Measurements from ENCODE around the gene MBOAT1. TPM values are rescaled to one million over a fixed set of nuclear protein-coding genes. Genes with fewer than 3 reads are reported as not detected.

The MBOAT1 gene
- polyA plus RNA-seq, 3 donors: 6.8 to 59.1 (median 8.1) TPM

DNA sequence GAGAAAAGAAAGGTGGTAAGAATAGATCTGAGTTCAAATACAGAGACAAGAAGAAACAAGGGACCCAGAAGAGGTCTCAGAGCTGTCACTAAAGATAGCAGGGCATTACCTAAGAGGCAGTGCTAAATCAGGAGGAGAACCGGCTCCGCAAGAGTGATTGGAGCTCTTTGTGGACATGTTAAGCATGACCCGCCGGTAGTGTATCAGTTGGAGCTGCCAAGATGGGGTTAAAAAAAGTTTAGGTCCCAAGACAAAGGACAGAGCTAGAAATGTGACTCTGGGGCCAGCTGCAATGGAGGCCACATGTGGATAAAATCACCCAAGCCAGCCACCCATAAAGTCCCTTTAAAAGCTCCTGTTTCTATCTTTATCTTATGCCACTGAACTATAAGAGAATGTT lies 93.4 kb downstream of the MBOAT1 start:
- Histone ChIP-seq H3K4me3 (replicated peaks in 1 of 3; ENCODE audit: low read depth in 2 of 3, low read length in 3 of 3) (no peak overlapping the region), H3K27me3 (ENCODE audit: control insufficient read depth in 2 of 2, insufficient read depth in 2 of 2, low read length in 2 of 2) (no peaks in the 10 kb centered on the region), H3K9me3 (replicated peaks in 1 of 2; ENCODE audit: control insufficient read depth in 1 of 2, insufficient read depth in 1 of 2, low read length in 2 of 2) (no peaks in the 10 kb centered on the region), H2AFZ (ENCODE audit: insufficient read depth, low read depth, low read length, poor library complexity, severe bottlenecking) (no peak overlapping the region), H3K27ac (ENCODE audit: low read depth in 1 of 2, low read length in 2 of 2) (no peak overlapping the region), H3K79me2 (ENCODE audit: insufficient read depth, low read length) (no peaks in the 10 kb centered on the region), H4K20me1 (ENCODE audit: insufficient read depth, low read length) (no peaks in the 10 kb centered on the region), H3K36me3 (replicated peaks in 1 of 2; ENCODE audit: control insufficient read depth in 1 of 2, insufficient read depth in 2 of 2, low read length in 2 of 2) (peaks cover 82 to 100% of the 10 kb centered on the region in 2 donors), H3K9ac (ENCODE audit: insufficient read depth, low read length, poor library complexity, severe bottlenecking) (no peak overlapping the region), H3K4me2 (replicated peaks; ENCODE audit: extremely low read depth, low read length, poor library complexity, severe bottlenecking) (no peak overlapping the region), H3K4me1 (ENCODE audit: control insufficient read depth in 1 of 2, insufficient read depth in 2 of 2, low read length in 2 of 2) (no peaks in the 10 kb centered on the region)
- no peak for DNase-seq
- H3K9me3 Mint-ChIP-seq: no peaks in the 10 kb centered on the region
- no peaks in the 10 kb centered on the region for H3K4me1 Mint-ChIP-seq
- H3K36me3 Mint-ChIP-seq: peaks cover 79 to 93% of the 10 kb centered on the region in 2 donors
- TF ChIP-seq CTCF (IDR thresholded peaks at IDR 0.05): no peak
- peaks cover 0 to 2% (median 0%) of the 10 kb centered on the region in 3 donors for H3K27me3 Mint-ChIP-seq (ENCODE audit: low read depth in 3 of 3)
- H3K27ac Mint-ChIP-seq: no peak overlapping the region
- WGBS (ENCODE audit: insufficient coverage): 100% methylated on average over 4 of the region's 4 CpGs
- H3K4me3 Mint-ChIP-seq: no peak overlapping the region
- intact Hi-C loops (cut with micrococcal nuclease): no loop called here

DNA sequence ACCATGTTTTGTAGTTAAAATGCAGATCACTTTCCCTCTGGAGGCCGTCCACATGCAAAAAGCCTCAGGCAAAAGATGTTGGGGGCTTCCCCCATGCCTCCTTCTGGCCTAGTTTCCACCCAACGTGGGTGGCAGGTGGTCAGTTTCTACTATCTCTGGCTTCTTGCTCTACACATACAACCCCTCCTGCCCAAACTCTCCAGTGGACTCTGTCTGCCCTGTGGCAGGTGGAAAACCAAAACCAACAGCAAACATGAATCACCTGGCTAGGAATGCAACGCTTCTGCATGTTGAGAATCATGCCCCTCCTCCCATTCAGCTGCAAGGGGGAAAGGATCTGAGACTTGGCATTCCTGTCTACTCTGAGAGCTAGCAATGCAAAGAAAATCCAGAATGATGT lies 94.8 kb downstream of the MBOAT1 start:
- no peak for TF ChIP-seq CTCF (IDR thresholded peaks at IDR 0.05)
- H3K27me3 Mint-ChIP-seq (ENCODE audit: low read depth in 3 of 3): no peaks in the 10 kb centered on the region
- no peaks in the 10 kb centered on the region for H3K4me1 Mint-ChIP-seq
- no peak for DNase-seq
- peaks cover 87 to 100% of the 10 kb centered on the region in 2 donors for H3K36me3 ChIP-seq (replicated peaks in 1 of 2; ENCODE audit: control insufficient read depth in 1 of 2, insufficient read depth in 2 of 2, low read length in 2 of 2)
- H3K4me3 ChIP-seq (replicated peaks in 1 of 3; ENCODE audit: low read depth in 2 of 3, low read length in 3 of 3): no peak overlapping the region
- H3K27me3 ChIP-seq (ENCODE audit: control insufficient read depth in 2 of 2, insufficient read depth in 2 of 2, low read length in 2 of 2): no peaks in the 10 kb centered on the region
- no peak overlapping the region for H2AFZ ChIP-seq (ENCODE audit: insufficient read depth, low read depth, low read length, poor library complexity, severe bottlenecking)
- H3K79me2 ChIP-seq (ENCODE audit: insufficient read depth, low read length): no peaks in the 10 kb centered on the region
- WGBS (ENCODE audit: insufficient coverage): 94% methylated on average over 2 of the region's 3 CpGs
- H3K27ac Mint-ChIP-seq: peak overlapping the region in 3 of 7 donors; percentile 28 to 43 (median 43)
- H3K4me2 ChIP-seq (replicated peaks; ENCODE audit: extremely low read depth, low read length, poor library complexity, severe bottlenecking): no peak overlapping the region
- intact Hi-C loops (cut with micrococcal nuclease): no loop called here
- H3K9me3 Mint-ChIP-seq: no peaks in the 10 kb centered on the region
- no peak overlapping the region for H3K4me3 Mint-ChIP-seq
- no peaks in the 10 kb centered on the region for H4K20me1 ChIP-seq (ENCODE audit: insufficient read depth, low read length)
- no peaks in the 10 kb centered on the region for H3K4me1 ChIP-seq (ENCODE audit: control insufficient read depth in 1 of 2, insufficient read depth in 2 of 2, low read length in 2 of 2)
- H3K36me3 Mint-ChIP-seq: peaks cover 84 to 95% of the 10 kb centered on the region in 2 donors
- no peaks in the 10 kb centered on the region for H3K9me3 ChIP-seq (replicated peaks in 1 of 2; ENCODE audit: control insufficient read depth in 1 of 2, insufficient read depth in 1 of 2, low read length in 2 of 2)
- no peak overlapping the region for H3K27ac ChIP-seq (ENCODE audit: low read depth in 1 of 2, low read length in 2 of 2)
- no peak overlapping the region for H3K9ac ChIP-seq (ENCODE audit: insufficient read depth, low read length, poor library complexity, severe bottlenecking)
